ENCODE measurements around the gene PLCD3. TPM values are rescaled to one million over a fixed set of nuclear protein-coding genes. Genes with fewer than 3 reads are reported as not detected.
A peak's percentile ranks its signal among the peaks of the same experiment; 100 is the strongest.

PLCD3 gene
- total RNA-seq, 3 donors from 2014 or later: 30.8 to 62.2 (median 41.1) TPM

DNA sequence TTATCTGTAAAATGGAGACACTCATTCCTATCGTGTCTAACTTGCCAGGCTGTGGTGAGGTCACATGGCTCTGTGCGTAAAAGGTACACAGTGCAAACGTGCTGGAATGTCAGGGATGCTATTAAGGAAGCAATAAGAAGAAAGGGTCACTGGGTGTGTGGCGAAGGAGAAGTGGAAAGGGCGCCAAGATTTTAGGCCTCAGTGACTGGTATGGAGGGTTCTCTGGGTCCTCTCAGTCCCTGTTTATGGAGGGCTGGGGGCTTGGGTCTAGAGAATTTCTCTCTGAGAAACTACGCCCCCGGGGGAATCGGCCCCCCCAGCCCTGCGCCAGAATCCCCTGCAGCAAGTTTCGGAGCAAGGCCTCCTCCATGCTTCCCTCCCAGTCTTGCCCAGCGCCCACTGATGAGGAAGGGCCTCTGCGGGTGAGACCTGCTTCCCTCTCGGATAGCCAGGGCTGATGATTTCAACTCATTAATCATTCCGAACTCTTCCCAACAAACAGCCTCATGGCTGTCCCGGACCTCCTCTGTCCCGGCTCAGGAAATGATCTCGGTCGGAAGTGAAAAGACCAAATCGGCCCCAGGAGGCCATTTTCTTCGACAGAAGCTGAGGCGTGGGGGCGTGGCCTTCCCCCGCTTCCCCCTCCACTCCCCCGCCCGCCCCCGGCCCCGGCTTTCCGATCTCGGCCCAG lies 14.7 kb upstream of the PLCD3 start:
- no peaks in the 10 kb centered on the region for H3K36me3 ChIP-seq
- no peaks in the 10 kb centered on the region for H3K9me3 ChIP-seq
- TF ChIP-seq POLR2A (IDR thresholded peaks at IDR 0.05): peak; percentile 1
- TF ChIP-seq POLR2AphosphoS5 (IDR thresholded peaks at IDR 0.05): peak in 1 of 3 donors; percentile 7
- TF ChIP-seq, protein P1, sequence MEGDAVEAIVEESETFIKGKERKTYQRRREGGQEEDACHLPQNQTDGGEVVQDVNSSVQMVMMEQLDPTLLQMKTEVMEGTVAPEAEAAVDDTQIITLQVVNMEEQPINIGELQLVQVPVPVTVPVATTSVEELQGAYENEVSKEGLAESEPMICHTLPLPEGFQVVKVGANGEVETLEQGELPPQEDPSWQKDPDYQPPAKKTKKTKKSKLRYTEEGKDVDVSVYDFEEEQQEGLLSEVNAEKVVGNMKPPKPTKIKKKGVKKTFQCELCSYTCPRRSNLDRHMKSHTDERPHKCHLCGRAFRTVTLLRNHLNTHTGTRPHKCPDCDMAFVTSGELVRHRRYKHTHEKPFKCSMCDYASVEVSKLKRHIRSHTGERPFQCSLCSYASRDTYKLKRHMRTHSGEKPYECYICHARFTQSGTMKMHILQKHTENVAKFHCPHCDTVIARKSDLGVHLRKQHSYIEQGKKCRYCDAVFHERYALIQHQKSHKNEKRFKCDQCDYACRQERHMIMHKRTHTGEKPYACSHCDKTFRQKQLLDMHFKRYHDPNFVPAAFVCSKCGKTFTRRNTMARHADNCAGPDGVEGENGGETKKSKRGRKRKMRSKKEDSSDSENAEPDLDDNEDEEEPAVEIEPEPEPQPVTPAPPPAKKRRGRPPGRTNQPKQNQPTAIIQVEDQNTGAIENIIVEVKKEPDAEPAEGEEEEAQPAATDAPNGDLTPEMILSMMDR (IDR thresholded peaks at IDR 0.05): no peak
- intact Hi-C loops (cut with DNase I; ENCODE audit: low total_unique reads): no loop called here
- no peaks in the 10 kb centered on the region for H3K27me3 ChIP-seq
- peak; percentile 60 to 84 for DNase-seq (ENCODE audit: low spot score in 2 of 2)
- H3K4me1 ChIP-seq: peaks cover 9 to 19% of the 10 kb centered on the region in 2 donors
- peak overlapping the region; percentile 66 to 83 (median 71) for H3K4me3 ChIP-seq
- H3K27ac ChIP-seq: peak overlapping the region; percentile 99 to 100

DNA sequence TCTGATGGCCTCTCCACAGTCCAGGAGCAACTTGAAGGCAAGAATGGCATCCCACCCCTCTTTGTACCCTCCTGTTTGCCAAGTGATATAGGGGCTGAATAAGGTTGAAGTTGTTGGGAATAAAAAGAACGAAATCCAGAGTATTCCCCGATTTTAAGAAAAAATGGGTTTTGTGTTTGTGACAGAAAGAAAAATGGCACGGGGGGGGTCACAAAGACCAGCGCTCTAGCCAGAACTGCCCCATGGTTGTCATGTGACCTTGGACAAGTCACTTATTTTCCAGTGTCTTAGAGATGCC lies 14.2 kb upstream of the PLCD3 start:
- TF ChIP-seq POLR2A (IDR thresholded peaks at IDR 0.05) (no peak), POLR2AphosphoS5 (IDR thresholded peaks at IDR 0.05) (no peak)
- TF ChIP-seq, protein P1 (IDR thresholded peaks at IDR 0.05): no peak
- peak overlapping the region; percentile 66 to 83 (median 71) for H3K4me3 ChIP-seq
- no peaks in the 10 kb centered on the region for H3K36me3 ChIP-seq
- peak overlapping the region; percentile 99 to 100 for H3K27ac ChIP-seq
- no peaks in the 10 kb centered on the region for H3K9me3 ChIP-seq
- H3K27me3 ChIP-seq: no peaks in the 10 kb centered on the region
- intact Hi-C loops (cut with DNase I; ENCODE audit: low total_unique reads): no loop called here
- no peak for DNase-seq (ENCODE audit: low spot score in 2 of 2)
- peaks cover 9 to 14% of the 10 kb centered on the region in 2 donors for H3K4me1 ChIP-seq

DNA sequence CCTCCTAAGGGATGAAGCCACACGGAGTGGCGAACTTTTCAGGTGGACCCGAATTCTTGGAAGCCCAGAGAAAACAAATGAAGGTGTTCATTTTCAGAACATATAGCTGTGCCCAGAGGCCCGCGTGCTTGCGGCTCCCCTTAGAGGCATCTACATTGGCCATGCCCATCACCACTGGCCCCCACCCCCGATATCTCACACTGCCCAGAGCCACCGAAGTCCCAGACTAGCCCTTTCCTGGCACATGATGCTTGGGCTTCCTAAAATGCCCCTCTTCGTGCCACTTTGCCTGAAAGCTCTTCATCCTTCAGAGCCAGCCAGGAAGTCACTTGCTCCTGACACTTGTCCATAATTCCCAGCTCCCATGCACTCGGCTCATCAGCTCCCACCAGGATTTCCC lies 13.9 kb upstream of the PLCD3 start:
- no peak overlapping the region for H3K4me3 ChIP-seq

DNA sequence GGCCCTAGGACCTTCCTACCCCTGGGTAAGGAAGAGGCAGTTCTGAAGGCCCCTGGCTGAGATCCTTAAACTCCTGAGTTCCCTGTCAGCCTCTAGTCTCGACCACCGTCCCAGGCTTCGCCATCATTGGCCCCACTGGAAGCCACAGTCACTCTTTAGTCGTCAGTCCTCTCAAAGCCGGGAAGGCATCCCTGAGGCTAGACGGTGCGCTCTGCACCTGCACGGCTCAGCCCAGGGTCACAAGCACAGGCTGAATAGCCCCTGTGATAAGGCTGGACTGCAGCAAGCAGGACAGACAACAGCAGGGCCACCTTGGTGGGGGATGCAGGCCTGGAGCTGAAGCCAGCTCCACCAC lies 12.7 kb upstream of the PLCD3 start:
- Histone ChIP-seq H3K4me1 (peaks cover 6 to 9% of the 10 kb centered on the region in 2 donors), H3K4me3 (peak overlapping the region; percentile 50 to 75 (median 57)), H3K36me3 (no peaks in the 10 kb centered on the region), H3K9me3 (no peaks in the 10 kb centered on the region), H3K27me3 (no peaks in the 10 kb centered on the region), H3K27ac (peak overlapping the region; percentile 96 to 97)
- DNase-seq (ENCODE audit: low spot score in 2 of 2): no peak
- intact Hi-C loops (cut with DNase I; ENCODE audit: low total_unique reads): no loop called here
- TF ChIP-seq POLR2AphosphoS5 (IDR thresholded peaks at IDR 0.05): no peak
- TF ChIP-seq, protein P1 (IDR thresholded peaks at IDR 0.05): no peak
- TF ChIP-seq POLR2A (IDR thresholded peaks at IDR 0.05): no peak

More for the DNA sequence above, 13.9 kb upstream of the PLCD3 start:
- no peaks in the 10 kb centered on the region for H3K9me3 ChIP-seq
- H3K27ac ChIP-seq: peak overlapping the region; percentile 99 to 100
- H3K4me1 ChIP-seq: peaks cover 9 to 10% of the 10 kb centered on the region in 2 donors
- intact Hi-C loops (cut with DNase I; ENCODE audit: low total_unique reads): no loop called here
- TF ChIP-seq, protein P1 (IDR thresholded peaks at IDR 0.05): no peak
- TF ChIP-seq POLR2AphosphoS5 (IDR thresholded peaks at IDR 0.05) (no peak), POLR2A (IDR thresholded peaks at IDR 0.05) (no peak)
- H3K36me3 ChIP-seq: no peaks in the 10 kb centered on the region
- no peak for DNase-seq (ENCODE audit: low spot score in 2 of 2)
- no peaks in the 10 kb centered on the region for H3K27me3 ChIP-seq

DNA sequence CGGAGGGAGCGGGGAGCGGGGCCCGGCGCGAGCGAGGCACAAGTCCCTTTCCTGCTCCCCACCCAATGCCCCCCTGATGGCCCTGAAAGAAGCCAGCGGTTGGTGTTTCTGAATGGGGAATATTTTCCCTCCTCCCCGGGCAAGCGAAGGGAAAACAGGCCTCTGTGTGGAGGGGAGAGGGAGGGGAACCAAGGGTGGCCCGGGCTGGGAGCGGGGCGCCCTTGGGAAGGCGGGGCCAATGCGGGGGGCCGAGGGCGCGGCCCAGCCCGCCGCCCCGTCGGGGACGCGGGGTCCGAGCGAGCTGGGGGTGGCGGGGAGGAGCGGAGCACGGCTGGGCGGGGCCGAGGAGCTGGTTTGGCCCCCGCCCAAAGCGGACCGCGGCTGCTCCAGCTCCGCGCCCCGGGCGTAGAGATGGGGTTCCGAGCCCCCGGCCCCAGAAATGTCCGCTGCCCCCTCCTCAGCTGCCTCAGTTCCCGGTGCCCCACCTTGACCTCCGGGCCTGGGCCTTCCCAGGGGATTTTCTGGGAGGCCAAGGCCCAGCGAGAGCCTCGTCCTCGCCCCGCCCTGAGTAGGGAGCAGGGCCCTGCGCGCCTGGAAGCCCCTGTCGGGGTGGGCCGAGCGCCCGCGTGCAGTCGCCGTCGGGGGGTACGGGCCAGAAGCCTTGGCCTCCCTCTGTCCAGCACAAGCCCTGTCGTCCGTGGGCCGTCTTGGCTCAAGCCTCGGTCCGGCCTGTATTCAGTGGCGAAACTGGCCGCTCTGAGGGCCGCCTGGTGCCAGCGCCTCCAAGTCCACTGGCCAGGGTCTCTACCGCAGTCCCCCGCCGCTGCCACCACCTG lies 12.1 kb upstream of the PLCD3 start:
- Histone ChIP-seq H3K4me3 (peak overlapping the region; percentile 50 to 75 (median 57)), H3K27ac (peak overlapping the region; percentile 96 to 97), H3K9me3 (no peaks in the 10 kb centered on the region), H3K27me3 (no peaks in the 10 kb centered on the region), H3K4me1 (peaks cover 6 to 9% of the 10 kb centered on the region in 2 donors), H3K36me3 (no peaks in the 10 kb centered on the region)
- no peak for DNase-seq (ENCODE audit: low spot score in 2 of 2)
- intact Hi-C loops (cut with DNase I; ENCODE audit: low total_unique reads): no loop called here
- TF ChIP-seq POLR2AphosphoS5 (IDR thresholded peaks at IDR 0.05): peak in 1 of 3 donors; percentile 29
- TF ChIP-seq POLR2A (IDR thresholded peaks at IDR 0.05): no peak
